Suprapubic skin (tissue), 4 donors: ENCODE measurements around the gene C17orf78.

ENCODE experiments used
- EP300 ChIP-seq: sonication (generic); formaldehyde crosslinking; IDR thresholded peaks from one replicate; pipeline ENCODE4 v1.6.1; 2017; ENCODE audit warnings: antibody characterized with exemption
- POLR2AphosphoS5 ChIP-seq, 3 donors: sonication (generic); formaldehyde crosslinking; IDR thresholded peaks; one replicate each; pipeline ENCODE4 v1.6.1; 2017; ENCODE audit warnings: antibody characterized with exemption in 3 of 3
- TF ChIP-seq, protein P1 (sequence below), 2 donors: fragments of 200-600 bp in 1 of 2; fragments of 450-650 bp in 1 of 2; sonication (generic) in 1 of 2; IDR thresholded peaks; one replicate each; pipeline ENCODE4 v1.5.1; 2016 to 2019; ENCODE audit warnings: antibody characterized with exemption in 2 of 2, mild to moderate bottlenecking in 1 of 2, moderate library complexity in 1 of 2

- TF ChIP-seq, protein P1, sequence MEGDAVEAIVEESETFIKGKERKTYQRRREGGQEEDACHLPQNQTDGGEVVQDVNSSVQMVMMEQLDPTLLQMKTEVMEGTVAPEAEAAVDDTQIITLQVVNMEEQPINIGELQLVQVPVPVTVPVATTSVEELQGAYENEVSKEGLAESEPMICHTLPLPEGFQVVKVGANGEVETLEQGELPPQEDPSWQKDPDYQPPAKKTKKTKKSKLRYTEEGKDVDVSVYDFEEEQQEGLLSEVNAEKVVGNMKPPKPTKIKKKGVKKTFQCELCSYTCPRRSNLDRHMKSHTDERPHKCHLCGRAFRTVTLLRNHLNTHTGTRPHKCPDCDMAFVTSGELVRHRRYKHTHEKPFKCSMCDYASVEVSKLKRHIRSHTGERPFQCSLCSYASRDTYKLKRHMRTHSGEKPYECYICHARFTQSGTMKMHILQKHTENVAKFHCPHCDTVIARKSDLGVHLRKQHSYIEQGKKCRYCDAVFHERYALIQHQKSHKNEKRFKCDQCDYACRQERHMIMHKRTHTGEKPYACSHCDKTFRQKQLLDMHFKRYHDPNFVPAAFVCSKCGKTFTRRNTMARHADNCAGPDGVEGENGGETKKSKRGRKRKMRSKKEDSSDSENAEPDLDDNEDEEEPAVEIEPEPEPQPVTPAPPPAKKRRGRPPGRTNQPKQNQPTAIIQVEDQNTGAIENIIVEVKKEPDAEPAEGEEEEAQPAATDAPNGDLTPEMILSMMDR (IDR thresholded peaks at IDR 0.05): no peak
- TF ChIP-seq POLR2AphosphoS5 (IDR thresholded peaks at IDR 0.05): no peak
- no peak for TF ChIP-seq EP300
Observed at GRCh38 chr17:37430051-37430627, 54.4 kb downstream of the C17orf78 start.
